ENCODE measurements around the gene COL6A5. TPM values are rescaled to one million over a fixed set of nuclear protein-coding genes. Genes with fewer than 3 reads are reported as not detected.

COL6A5 gene
- total and polyA plus RNA-seq, 10 of the 15 experiments (the other 5 are each of a cell fraction or from before 2014, with no cell fraction given): 0.04 to 0.11 TPM; not detected in 8

GRCh38 chr3:130533247-130533646, 187.8 kb downstream of the COL6A5 start:
- BruUV-seq (replicated peaks): no TSS peak
- intact Hi-C loops (cut with micrococcal nuclease; ENCODE audit: unreplicated experiment) (no loop called here), in situ Hi-C loops (cut with MboI) (no loop called here)
- H3K27me3 ChIP-seq (replicated peaks in 1 of 2; ENCODE audit: control insufficient read depth in 2 of 2, insufficient read depth in 2 of 2, low read length in 1 of 2): no peaks in the 10 kb centered on the region; a peak in 1 of 4 replicates
- H3K9me3 ChIP-seq (replicated peaks; ENCODE audit: control insufficient read depth, insufficient read depth, low read length): no peaks in the 10 kb centered on the region
- H3K36me3 ChIP-seq (ENCODE audit: control insufficient read depth in 2 of 2, insufficient read depth in 2 of 2, low read length in 1 of 2): no peaks in the 10 kb centered on the region
- POLR2A ChIA-PET: no interaction called here
- ATAC-seq (no peak), FAIRE-seq (no peak), DNase-seq (ENCODE audit: low read depth, low spot score) (no peak)
- H3K4me1 ChIP-seq (ENCODE audit: control insufficient read depth, insufficient read depth, low read length): no peaks in the 10 kb centered on the region
- H2AFZ ChIP-seq (ENCODE audit: control insufficient read depth, low read depth, low read length): no peak overlapping the region
- RAD21 ChIA-PET (ENCODE audit: unreplicated experiment): no interaction called here
- 0% methylated on average over 2 of the region's 2 CpGs for WGBS (ENCODE audit: insufficient coverage, insufficient replicate concordance, low lambda C conversion rate, missing lambda C conversion rate)
- CTCF ChIA-PET: no interaction called here
- no peak overlapping the region for H3K4me2 ChIP-seq (ENCODE audit: control insufficient read depth, insufficient read depth)
- TF ChIP-seq SMAD1 (IDR thresholded peaks at IDR 0.05; ENCODE audit: low read depth, partially characterized antibody): no peak
- no peak for TF ChIP-seq RBBP5 (conservative IDR thresholded peaks at IDR 0.05)
- TF ChIP-seq POLR2AphosphoS2 (IDR thresholded peaks at IDR 0.05; ENCODE audit: low read depth, low read length): no peak
- no peak for TF ChIP-seq ZNF217 (IDR thresholded peaks at IDR 0.05)
- TF ChIP-seq MTA3 (IDR thresholded peaks at IDR 0.05; ENCODE audit: borderline replicate concordance, low read length): no peak
- TF ChIP-seq RELB (IDR thresholded peaks at IDR 0.05; ENCODE audit: low read depth): no peak
- no peak for TF ChIP-seq E2F4 (IDR thresholded peaks at IDR 0.05; ENCODE audit: low read depth, low read length)
- TF ChIP-seq KAT2A (conservative IDR thresholded peaks at IDR 0.05; ENCODE audit: control insufficient read depth, low read depth, low read length): no peak
- TF ChIP-seq NFXL1 (IDR thresholded peaks at IDR 0.05; ENCODE audit: borderline replicate concordance): no peak
- no peak for TF ChIP-seq GABPA (IDR thresholded peaks at IDR 0.05; ENCODE audit: low read depth)
- TF ChIP-seq STAT3 (IDR thresholded peaks at IDR 0.05; ENCODE audit: low read depth, low read length): no peak
- TF ChIP-seq NR2F1 (conservative IDR thresholded peaks at IDR 0.05): no peak
- no peaks in the 10 kb centered on the region for H4K20me1 ChIP-seq (ENCODE audit: control insufficient read depth, insufficient read depth)
- SMC1A ChIA-PET (ENCODE audit: uncharacterized antibody, unreplicated experiment): no interaction called here
- no peaks in the 10 kb centered on the region for H3K79me2 ChIP-seq (ENCODE audit: control insufficient read depth, insufficient read depth, low read length)
- H3K4me3 ChIP-seq: no peak overlapping the region
- H3K27ac ChIP-seq (ENCODE audit: control insufficient read depth, insufficient read depth): no peak overlapping the region
- H3K9ac ChIP-seq (ENCODE audit: control insufficient read depth, insufficient read depth, low read length): no peak overlapping the region

Other genes starting within 250 kb of the COL6A5 start
- not detected in 2 replicates for gene COL6A6, start 171.5 kb downstream of the COL6A5 start, total RNA-seq (2014; rRNA removed)
- gene COL6A6, start 171.5 kb downstream of the COL6A5 start, total RNA-seq (2014; rRNA removed; fragmentation: Illumina TruSeq; extraction: Trizol): not detected in 2 replicates
- not detected in 2 replicates for gene COL6A6, start 171.5 kb downstream of the COL6A5 start, total RNA-seq (2021)
- gene COL6A6, start 171.5 kb downstream of the COL6A5 start, polyA plus RNA-seq (2011; rRNA removed): not detected in 2 replicates
- gene COL6A6, start 171.5 kb downstream of the COL6A5 start, polyA plus RNA-seq (2014; fragmentation: Illumina TruSeq; extraction: Trizol): not detected in 2 replicates
- gene COL6A6, start 171.5 kb downstream of the COL6A5 start, polyA plus RNA-seq (2014; fragmentation: Nextera tagmentation; extraction: Ambion mirVana): under 1 TPM in 1 of 2 experiments, not detected in 1; 0.02 TPM
- not detected in 2 replicates for gene COL6A6, start 171.5 kb downstream of the COL6A5 start, polyA plus RNA-seq (2014; rRNA removed)
- under 1 TPM in 1 of 2 experiments, not detected in 1; 0.01 TPM for gene COL6A6, start 171.5 kb downstream of the COL6A5 start, polyA plus RNA-seq (2016; fragmentation: Nextera tagmentation; extraction: Ambion mirVana)

Measured in GM12878 (cell line).